NCI-H128 (cell line): ENCODE results near the gene ZKSCAN1.

ENCODE experiments used
- DNase-seq: peaks from one replicate; lab custom pipeline; 2025; ENCODE audit not compliant: unreplicated experiment; lab: John Stamatoyannopoulos, UW

ZKSCAN1 gene

DNA sequence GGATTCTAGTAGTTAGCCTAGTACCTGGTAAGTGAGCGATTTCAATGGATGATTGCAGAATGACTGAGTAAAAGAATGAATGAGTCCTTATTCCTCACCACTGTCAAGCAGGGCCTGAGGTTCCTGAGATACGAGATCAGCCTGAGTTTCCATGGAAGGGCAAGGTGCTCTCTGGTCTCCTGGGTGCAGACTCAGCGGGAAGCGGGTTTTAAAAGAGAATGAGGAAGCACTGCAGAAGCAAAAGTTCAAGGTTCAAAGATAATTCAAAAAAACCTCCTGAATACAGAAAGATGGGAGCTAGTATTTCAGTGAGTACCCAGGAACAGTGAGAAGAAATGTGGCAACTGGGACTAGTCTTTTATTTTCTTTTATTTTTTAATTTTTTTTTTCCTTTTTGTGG is 61.8 kb downstream of the ZKSCAN1 start:
- no peak for DNase-seq

DNA sequence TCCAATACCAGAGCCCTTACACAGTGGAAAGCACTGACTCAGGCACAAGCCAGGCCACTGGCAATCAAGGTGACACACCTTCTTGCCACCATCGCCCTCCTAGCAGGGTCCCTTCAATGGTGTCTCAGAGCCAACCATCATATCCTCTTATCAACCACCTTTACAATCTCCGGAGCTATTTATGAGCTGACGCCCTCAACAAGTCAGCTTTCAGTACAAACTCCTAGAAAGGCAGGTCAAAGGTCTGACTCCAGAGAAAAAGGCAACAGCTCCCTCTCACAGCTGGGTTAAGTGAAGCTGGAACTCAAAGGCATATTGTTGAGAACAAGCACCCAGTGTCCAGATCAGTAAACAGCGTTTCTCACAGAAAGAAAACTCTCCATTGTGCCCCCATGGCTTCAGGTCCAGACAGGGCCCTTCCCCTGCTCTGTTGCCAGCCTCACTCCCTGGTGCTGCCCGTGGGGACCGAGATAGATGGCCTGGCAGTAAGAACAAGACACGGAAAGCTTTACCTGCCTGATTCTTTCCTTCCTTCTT is 63.7 kb downstream of the ZKSCAN1 start:
- no peak for DNase-seq

DNA sequence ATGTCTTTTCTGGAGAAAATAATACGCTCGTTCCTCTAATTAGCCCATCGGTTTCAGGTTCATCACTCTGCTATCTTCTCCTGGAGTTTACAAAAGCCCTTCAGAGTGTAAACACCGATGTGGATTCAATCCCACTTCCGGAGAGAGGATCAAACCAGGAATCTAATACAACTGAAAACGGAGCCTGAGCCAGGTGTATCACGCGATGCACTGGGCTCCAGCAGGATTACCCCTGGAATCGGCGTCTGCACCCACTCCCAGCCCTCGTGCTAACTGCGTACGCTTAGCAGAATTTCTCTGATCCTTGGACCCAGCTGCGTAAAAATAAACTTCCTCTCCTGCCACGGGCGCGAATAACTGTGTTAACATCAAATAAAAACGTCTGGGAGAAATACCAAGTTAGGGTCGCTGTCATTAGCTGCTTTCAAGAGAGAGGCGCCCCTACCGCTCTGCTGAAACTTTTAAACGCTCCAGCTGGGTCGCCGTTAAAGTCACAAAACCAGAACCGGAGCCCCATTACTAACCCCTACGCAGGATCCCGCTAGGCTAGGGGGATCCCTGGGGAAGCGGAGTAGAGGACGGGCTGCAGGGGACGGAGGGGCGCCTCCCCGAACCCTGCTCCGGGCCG is 65.6 kb downstream of the ZKSCAN1 start:
- DNase-seq, result no peak

DNA sequence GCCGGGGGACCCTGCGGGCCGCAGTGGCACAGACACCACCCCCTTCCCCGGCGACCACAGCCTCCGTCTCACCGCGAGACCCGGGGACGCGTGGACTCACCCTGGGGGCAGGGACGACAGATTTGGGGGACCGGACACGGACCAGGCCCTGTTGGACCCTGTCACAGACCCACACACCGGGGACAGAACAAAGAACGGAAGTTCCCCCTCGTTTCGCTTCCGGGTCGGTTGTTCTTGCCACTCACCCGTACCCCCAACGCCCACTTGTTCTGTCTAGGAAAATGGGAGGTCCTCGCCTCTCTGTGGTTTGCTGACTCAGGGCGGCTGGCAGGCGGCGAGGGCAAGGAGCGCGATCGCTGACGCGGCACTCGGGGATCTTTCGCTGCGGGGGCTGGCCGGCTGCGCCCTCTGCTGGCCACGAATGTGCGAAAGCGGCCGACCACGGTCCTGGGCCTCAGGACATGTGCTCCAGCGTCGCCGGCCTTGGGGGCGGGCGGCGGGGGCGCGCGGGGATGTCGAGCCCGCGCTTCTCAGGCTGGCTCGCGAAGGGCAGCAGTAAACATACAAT is 66.2 kb downstream of the ZKSCAN1 start, which contains the start of gene ZNF3:
Gene ZNF3 (minus strand): TSS at position 189 of the 568 bp plus-strand sequence. CDS start 4,366 bp downstream, outside the sequence.
- DNase-seq, result peak; percentile 96

DNA sequence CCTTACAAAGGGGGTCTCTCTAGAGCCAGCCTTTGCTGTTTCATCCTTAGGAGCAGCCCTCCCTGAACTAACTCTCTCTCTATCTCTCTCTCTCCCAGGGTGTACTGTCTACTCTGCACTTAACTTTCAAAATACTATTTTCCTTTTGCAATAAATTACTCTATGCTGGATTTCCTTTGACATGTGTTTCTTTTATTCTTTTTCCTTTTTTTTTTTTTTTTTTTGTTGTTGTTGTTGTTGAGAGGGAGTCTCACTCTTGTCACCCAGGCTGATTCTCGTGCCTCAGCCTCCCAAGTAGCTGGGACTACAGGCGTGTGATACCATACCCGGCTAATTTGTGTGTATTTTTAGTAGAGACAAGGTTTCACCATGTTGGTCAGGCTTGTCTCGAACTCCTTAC is 67.6 kb downstream of the ZKSCAN1 start:
- no peak for DNase-seq

DNA sequence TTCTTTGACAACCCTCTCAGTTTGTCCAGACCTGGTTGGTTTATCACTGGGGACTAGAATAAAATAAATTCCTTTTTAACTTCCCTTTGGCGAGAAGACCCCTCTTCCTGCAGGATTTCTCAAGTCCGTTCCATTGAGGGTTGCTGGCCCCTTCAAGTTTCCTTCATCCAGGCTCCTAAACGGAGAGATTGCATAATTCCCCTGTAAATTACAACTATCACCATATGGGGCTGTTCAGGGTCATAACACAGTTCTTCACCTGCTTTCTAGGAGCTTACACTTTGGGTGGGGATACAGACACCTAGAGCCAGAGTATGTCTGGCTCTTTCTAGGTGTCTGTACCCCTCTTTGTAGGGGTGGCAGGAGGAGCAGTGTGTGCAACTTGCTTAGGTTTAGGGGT is 70.1 kb downstream of the ZKSCAN1 start:
- DNase-seq, result no peak

DNA sequence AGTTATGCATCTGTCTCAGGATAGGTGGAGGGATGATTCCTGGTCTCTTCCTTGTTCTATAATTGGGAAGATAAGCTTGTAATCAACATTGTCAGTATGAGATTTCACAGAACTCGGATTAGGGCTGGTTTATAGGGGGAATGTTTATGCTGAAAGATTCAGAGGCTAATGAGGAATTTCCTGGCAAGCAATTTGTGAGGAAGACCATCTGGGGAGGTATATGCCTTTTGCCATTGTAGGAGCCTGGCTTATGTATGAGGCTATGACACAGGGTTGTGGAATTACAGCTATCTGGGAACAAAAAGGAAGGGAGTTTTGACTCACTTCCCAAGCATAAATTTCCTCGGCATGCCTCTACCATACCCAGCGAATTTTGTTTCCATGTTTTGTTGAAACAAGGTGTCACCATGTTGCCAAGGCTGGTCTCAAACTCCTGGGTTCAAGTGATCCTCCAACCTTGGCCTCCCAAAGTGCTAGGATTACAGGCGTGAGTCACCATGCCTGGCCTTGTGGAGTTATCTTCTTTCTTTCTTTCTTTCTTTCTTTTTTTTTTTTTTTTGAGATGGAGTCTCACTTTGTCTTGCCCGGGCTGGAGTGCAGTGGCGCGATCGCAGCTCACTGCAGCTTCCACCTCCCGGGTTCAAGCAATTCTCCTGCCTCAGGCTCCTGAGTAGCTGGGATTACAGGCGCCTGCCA is 71.8 kb downstream of the ZKSCAN1 start:
- no peak for DNase-seq

DNA sequence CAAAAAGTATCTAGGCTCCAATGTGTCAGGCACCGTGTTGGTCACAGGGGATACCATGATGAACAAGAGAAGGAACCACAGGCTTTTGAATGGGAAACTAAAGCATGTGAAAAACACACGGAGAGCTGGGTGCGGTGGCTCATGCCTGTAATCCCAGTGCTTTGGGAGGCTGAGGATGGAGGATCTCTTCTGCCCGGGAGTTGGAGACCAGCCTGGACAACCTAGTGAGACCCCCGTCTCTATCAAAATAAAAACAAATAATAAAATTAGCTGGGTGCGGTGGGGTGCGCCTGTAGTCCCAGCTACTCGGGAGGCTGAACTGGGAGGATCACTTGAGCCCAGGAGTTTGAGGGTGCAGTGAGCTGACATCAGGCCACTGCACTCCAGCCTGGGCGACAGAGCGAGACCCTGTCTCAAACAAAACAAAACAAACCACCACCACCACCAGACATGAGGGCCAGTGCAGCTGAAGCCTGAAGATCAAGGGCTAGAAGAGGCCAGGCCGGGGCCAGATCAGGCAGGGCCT is 72.8 kb downstream of the ZKSCAN1 start:
- DNase-seq, result no peak

DNA sequence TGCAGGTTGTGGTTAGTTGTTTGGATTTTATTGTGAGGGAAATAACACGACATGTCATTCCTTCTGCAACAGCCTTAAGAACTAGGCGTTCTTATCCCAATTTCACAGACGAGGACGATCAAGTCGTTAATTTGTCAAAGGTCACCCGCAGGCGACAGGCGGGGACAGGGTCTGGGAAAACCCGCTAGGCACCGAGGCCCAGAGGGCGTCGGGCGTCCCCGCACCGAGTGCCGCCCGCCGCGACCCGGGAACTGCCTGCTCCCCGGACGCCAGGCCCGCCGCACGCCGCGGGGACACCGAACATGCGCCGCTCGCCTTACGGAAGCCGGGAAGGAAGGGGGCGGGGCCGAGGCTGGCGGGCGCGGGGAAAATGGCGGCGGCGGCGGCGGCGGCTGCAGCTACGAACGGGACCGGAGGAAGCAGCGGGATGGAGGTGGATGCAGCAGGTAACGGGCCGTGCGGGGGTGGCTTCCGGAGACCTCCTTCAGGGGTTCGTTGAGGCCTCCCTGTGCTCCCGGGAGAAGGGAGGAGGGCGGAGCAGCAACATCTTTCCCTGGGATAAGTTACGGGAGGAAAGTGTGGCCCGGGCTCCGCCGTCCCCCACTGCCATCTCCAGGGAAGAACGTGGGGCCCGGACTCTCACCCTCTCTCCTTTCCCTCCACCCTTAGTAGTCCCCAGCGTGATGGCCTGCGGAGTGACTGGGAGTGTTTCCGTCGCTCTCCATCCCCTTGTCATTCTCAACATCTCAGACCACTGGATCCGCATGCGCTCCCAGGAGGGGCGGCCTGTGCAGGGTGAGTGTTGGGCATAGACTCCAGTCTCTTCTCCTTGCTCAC is 73.4 kb downstream of the ZKSCAN1 start, which contains the start of gene COPS6:
Gene COPS6 (plus strand): TSS at position 349 of the 837 bp plus-strand sequence. CDS start 22 bp downstream, at position 371.
- DNase-seq, result peak; percentile 51

DNA sequence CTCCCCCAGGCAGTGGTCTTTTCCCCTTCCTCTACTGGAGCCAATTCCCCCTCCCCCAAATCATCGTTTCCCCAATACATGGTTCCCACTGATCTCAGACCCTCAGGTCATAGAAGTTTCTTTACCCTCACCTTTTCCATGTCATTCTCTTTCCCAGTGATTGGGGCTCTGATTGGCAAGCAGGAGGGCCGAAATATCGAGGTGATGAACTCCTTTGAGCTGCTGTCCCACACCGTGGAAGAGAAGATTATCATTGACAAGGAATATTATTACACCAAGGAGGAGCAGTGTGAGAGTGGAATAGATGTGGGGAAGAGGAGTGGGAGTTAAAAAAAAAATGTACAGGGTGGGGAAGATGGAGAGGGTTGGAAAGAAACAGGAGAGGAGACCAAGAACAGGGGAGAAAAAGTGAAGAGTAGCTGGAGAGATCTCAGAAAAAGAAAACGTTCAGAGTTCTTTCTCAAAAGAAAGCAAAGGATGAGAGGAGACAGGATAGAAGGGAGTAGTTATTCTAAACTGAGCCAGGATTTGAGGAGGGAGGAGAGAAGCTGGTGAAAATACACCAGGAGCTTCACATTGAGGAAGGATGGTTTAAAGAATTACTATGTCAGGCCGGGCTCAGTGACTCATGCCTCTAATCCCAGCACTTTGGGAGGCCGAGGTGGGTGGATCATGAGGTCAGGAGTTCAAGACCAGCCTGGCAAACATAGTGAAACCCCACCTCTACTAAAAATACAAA is 74.2 kb downstream of the ZKSCAN1 start:
- DNase-seq, result no peak

DNA sequence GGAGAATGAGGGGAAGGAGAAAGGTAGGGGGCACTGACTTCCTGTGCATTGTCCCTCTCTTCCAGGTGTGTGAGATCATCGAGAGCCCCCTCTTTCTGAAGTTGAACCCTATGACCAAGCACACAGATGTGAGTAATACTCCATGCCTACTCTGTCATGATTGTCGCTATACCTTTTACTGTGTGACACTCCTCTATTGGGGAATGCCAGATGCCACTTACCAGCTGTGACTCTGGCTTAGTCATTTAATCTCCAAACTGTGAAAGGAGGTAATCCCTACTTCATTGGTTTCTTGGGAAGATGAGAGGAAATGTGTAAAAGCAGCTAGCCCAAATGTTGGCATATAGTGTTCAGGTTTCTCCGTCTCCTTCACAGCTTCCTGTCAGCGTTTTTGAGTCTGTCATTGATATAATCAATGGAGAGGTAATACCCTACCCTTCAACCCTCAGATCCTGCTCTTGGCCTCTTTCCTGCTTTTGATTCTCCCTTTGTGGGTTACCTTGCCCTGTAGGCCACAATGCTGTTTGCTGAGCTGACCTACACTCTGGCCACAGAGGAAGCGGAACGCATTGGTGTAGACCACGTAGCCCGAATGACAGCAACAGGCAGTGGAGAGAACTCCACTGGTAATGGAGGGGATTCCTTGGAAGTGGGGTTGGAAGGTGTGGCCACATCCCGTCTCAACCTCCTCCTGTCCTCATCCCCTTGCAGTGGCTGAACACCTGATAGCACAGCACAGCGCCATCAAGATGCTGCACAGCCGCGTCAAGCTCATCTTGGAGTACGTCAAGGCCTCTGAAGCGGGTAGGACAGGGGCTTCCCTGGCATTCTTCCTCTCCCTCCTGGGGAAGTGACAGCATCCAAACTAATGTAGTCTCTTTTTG is 75.4 kb downstream of the ZKSCAN1 start:
- no peak for DNase-seq
